Dendritic cell treated with granulocyte-macrophage colony-stimulating factor and Interleukin-4, amounts not matched to agents 40 ng/mL and 50 ng/mL, for 4 days (primary cell): Measurements from ENCODE around the gene RAVER2.
"Not testable (repeated sequence)": the region's sequence is repeated elsewhere in the genome, so short reads cannot be mapped to it uniquely, and the experiment has no call there.

Source experiments
- H3K27ac Mint-ChIP-seq: one replicate; pipeline ENCODE4 v1.8.0; 2022; ENCODE audit warnings: mild to moderate bottlenecking, mixed read lengths
- H3K27me3 Mint-ChIP-seq: one replicate; pipeline ENCODE4 v1.8.0; 2022; ENCODE audit warnings: mild to moderate bottlenecking, mixed read lengths
- H3K36me3 Mint-ChIP-seq: one replicate; pipeline ENCODE4 v1.8.0; 2022; ENCODE audit warnings: low read depth, mixed read lengths
- H3K4me1 Mint-ChIP-seq: one replicate; pipeline ENCODE4 v1.8.0; 2022; ENCODE audit warnings: low read depth, mixed read lengths
- H3K4me3 Mint-ChIP-seq: one replicate; pipeline ENCODE4 v1.8.0; 2022; ENCODE audit warnings: mild to moderate bottlenecking, moderate library complexity, mixed read lengths
- H3K9me3 Mint-ChIP-seq: one replicate; pipeline ENCODE4 v1.8.0; 2022; ENCODE audit warnings: mixed read lengths
- intact Hi-C: fragments of 100-400 bp; cut with micrococcal nuclease; formaldehyde crosslinking; loops from one replicate; pipeline ENCODE4 v1.15.0; 2022

Gene RAVER2

GRCh38 chr1:64744492-64745180 is at the start of gene RAVER2:
Gene RAVER2, plus strand, starts transcription at chr1:64745075. Its CDS starts 98 bp downstream, at chr1:64745173.
- intact Hi-C loops = loop anchor here (1.0 kb wide), 1 partner anchor 80 kb away; no protein-coding TSS in a partner anchor
- peaks cover 14% of the 10 kb centered on the region for H3K4me1 Mint-ChIP-seq
- peak within 1 kb of the TSS; percentile 84 for H3K4me3 Mint-ChIP-seq
- H3K36me3 Mint-ChIP-seq = no peaks in the 10 kb centered on the region
- H3K27me3 Mint-ChIP-seq = peaks cover 15% of the 10 kb centered on the region
- no peaks in the 10 kb centered on the region for H3K9me3 Mint-ChIP-seq
- peak within 1 kb of the TSS; percentile 53 for H3K27ac Mint-ChIP-seq

GRCh38 chr1:64696879-64697278 is 48.0 kb upstream of the RAVER2 start:
- H3K27me3 Mint-ChIP-seq = no peaks in the 10 kb centered on the region
- no peaks in the 10 kb centered on the region for H3K36me3 Mint-ChIP-seq

GRCh38 chr1:64699327-64699726 is 45.5 kb upstream of the RAVER2 start:
- no peaks in the 10 kb centered on the region for H3K9me3 Mint-ChIP-seq
- H3K4me1 Mint-ChIP-seq = no peaks in the 10 kb centered on the region
- H3K4me3 Mint-ChIP-seq = no peak overlapping the region
- H3K27me3 Mint-ChIP-seq = no peaks in the 10 kb centered on the region
- no peaks in the 10 kb centered on the region for H3K36me3 Mint-ChIP-seq
- intact Hi-C loops = no loop called here
- no peak overlapping the region for H3K27ac Mint-ChIP-seq

More at GRCh38 chr1:64696879-64697278, 48.0 kb upstream of the RAVER2 start:
- Mint-ChIP-seq H3K4me1 (no peaks in the 10 kb centered on the region), H3K9me3 (no peaks in the 10 kb centered on the region), H3K27ac (no peak overlapping the region), H3K4me3 (no peak overlapping the region)
- intact Hi-C loops = no loop called here

GRCh38 chr1:64701071-64701470 is 43.8 kb upstream of the RAVER2 start:
- H3K36me3 Mint-ChIP-seq = no peaks in the 10 kb centered on the region
- no peak overlapping the region for H3K4me3 Mint-ChIP-seq
- intact Hi-C loops = no loop called here
- no peaks in the 10 kb centered on the region for H3K9me3 Mint-ChIP-seq
- H3K4me1 Mint-ChIP-seq = no peaks in the 10 kb centered on the region
- H3K27ac Mint-ChIP-seq = no peak overlapping the region
- no peaks in the 10 kb centered on the region for H3K27me3 Mint-ChIP-seq

- Mint-ChIP-seq H3K27me3 (no peaks in the 10 kb centered on the region), H3K9me3 (no peaks in the 10 kb centered on the region), H3K4me3 (no peak overlapping the region), H3K36me3 (no peaks in the 10 kb centered on the region), H3K4me1 (no peaks in the 10 kb centered on the region), H3K27ac (no peak overlapping the region)
- intact Hi-C loops = no loop called here
These were observed 43.0 kb upstream of the RAVER2 start for GRCh38 chr1:64701886-64702285.

GRCh38 chr1:64702670-64703069 is 42.2 kb upstream of the RAVER2 start:
- intact Hi-C loops = not testable (repeated sequence)

GRCh38 chr1:64703600-64703999 is 41.3 kb upstream of the RAVER2 start:
- Mint-ChIP-seq H3K4me3 (no peak overlapping the region), H3K27ac (no peak overlapping the region), H3K27me3 (no peaks in the 10 kb centered on the region), H3K9me3 (no peaks in the 10 kb centered on the region), H3K4me1 (no peaks in the 10 kb centered on the region), H3K36me3 (no peaks in the 10 kb centered on the region)
- intact Hi-C loops = no loop called here

More at GRCh38 chr1:64702670-64703069, 42.2 kb upstream of the RAVER2 start:
- H3K4me1 Mint-ChIP-seq, H3K9me3 Mint-ChIP-seq, H3K27ac Mint-ChIP-seq, H3K36me3 Mint-ChIP-seq, H3K4me3 Mint-ChIP-seq, H3K27me3 Mint-ChIP-seq: not testable (repeated sequence)

- Mint-ChIP-seq H3K27ac (no peak overlapping the region), H3K4me1 (no peaks in the 10 kb centered on the region), H3K36me3 (no peaks in the 10 kb centered on the region), H3K27me3 (no peaks in the 10 kb centered on the region), H3K4me3 (no peak overlapping the region), H3K9me3 (no peaks in the 10 kb centered on the region)
- intact Hi-C loops = no loop called here
These were observed 39.3 kb upstream of the RAVER2 start for GRCh38 chr1:64705591-64705990.

- H3K27me3 Mint-ChIP-seq = no peaks in the 10 kb centered on the region
- H3K27ac Mint-ChIP-seq = no peak overlapping the region
- no peak overlapping the region for H3K4me3 Mint-ChIP-seq
- no peaks in the 10 kb centered on the region for H3K36me3 Mint-ChIP-seq
- no peaks in the 10 kb centered on the region for H3K4me1 Mint-ChIP-seq
- no peaks in the 10 kb centered on the region for H3K9me3 Mint-ChIP-seq
- intact Hi-C loops = no loop called here
These were observed 33.6 kb upstream of the RAVER2 start for GRCh38 chr1:64711266-64711665.

GRCh38 chr1:64712049-64712448 is 32.8 kb upstream of the RAVER2 start:
- H3K27me3 Mint-ChIP-seq = no peaks in the 10 kb centered on the region
- H3K36me3 Mint-ChIP-seq = no peaks in the 10 kb centered on the region
- no peaks in the 10 kb centered on the region for H3K4me1 Mint-ChIP-seq
- H3K4me3 Mint-ChIP-seq = no peak overlapping the region
- intact Hi-C loops = no loop called here
- no peaks in the 10 kb centered on the region for H3K9me3 Mint-ChIP-seq
- H3K27ac Mint-ChIP-seq = no peak overlapping the region

- Mint-ChIP-seq H3K4me1 (no peaks in the 10 kb centered on the region), H3K4me3 (no peak overlapping the region), H3K9me3 (peaks cover 11% of the 10 kb centered on the region), H3K27ac (no peak overlapping the region), H3K36me3 (no peaks in the 10 kb centered on the region), H3K27me3 (no peaks in the 10 kb centered on the region)
- intact Hi-C loops = no loop called here
These were observed 29.7 kb upstream of the RAVER2 start for GRCh38 chr1:64715186-64715585.

- intact Hi-C loops = no loop called here
- Mint-ChIP-seq H3K36me3 (no peaks in the 10 kb centered on the region), H3K9me3 (peaks cover 11% of the 10 kb centered on the region), H3K27me3 (peaks cover 4% of the 10 kb centered on the region), H3K4me3 (no peak overlapping the region), H3K4me1 (no peaks in the 10 kb centered on the region), H3K27ac (no peak overlapping the region)
These were observed 23.7 kb upstream of the RAVER2 start for GRCh38 chr1:64721135-64721534.

- Mint-ChIP-seq H3K27me3 (peaks cover 4% of the 10 kb centered on the region), H3K4me1 (no peaks in the 10 kb centered on the region), H3K4me3 (no peak overlapping the region), H3K9me3 (peaks cover 11% of the 10 kb centered on the region), H3K27ac (no peak overlapping the region), H3K36me3 (no peaks in the 10 kb centered on the region)
- intact Hi-C loops = no loop called here
These were observed 23.2 kb upstream of the RAVER2 start for GRCh38 chr1:64721576-64722145.

GRCh38 chr1:64727861-64728260 is 17.0 kb upstream of the RAVER2 start:
- H3K9me3 Mint-ChIP-seq = no peaks in the 10 kb centered on the region
- no peaks in the 10 kb centered on the region for H3K27me3 Mint-ChIP-seq
- H3K36me3 Mint-ChIP-seq = no peaks in the 10 kb centered on the region
- H3K4me1 Mint-ChIP-seq = no peaks in the 10 kb centered on the region
- no peak overlapping the region for H3K27ac Mint-ChIP-seq
- intact Hi-C loops = no loop called here
- no peak overlapping the region for H3K4me3 Mint-ChIP-seq
